Activated T-cell treated with anti-CD3 and anti-CD28 coated beads, Interleukin-2, amount 50 U/mL, for 4 hours (primary cell): ENCODE data around the gene HNRNPAB. TPM values are rescaled to one million over a fixed set of nuclear protein-coding genes. Genes with fewer than 3 reads are reported as not detected.

ENCODE experiments used
- ATAC-seq, 2 donors: fragments of 200-7000 bp; cut with Tn5 transposase; one replicate each; pipeline ENCODE4 v1.10.0; 2021
- DNase-seq: peaks from one replicate; pipeline ENCODE4 v3.0.0-alpha.2; 2020
- H3K27me3 Mint-ChIP-seq: one replicate; pipeline ENCODE4 v1.8.0; 2021; ENCODE audit warnings: low read depth, mixed read lengths
- H3K36me3 Mint-ChIP-seq: one replicate; pipeline ENCODE4 v1.8.0; 2022; ENCODE audit warnings: mixed read lengths; ENCODE audit not compliant: insufficient read depth
- H3K4me1 Mint-ChIP-seq: one replicate; pipeline ENCODE4 v1.8.0; 2021; ENCODE audit warnings: low read depth, mixed read lengths
- H3K4me3 Mint-ChIP-seq: one replicate; pipeline ENCODE4 v1.8.0; 2021; ENCODE audit warnings: mild to moderate bottlenecking, moderate library complexity, mixed read lengths
- H3K9me3 Mint-ChIP-seq: one replicate; pipeline ENCODE4 v1.8.0; 2021; ENCODE audit warnings: mixed read lengths
- total RNA-seq, 3 donors: library from RNA; stranded (reverse); gene quantifications; one replicate each; pipeline ENCODE4 v1.2.1, GENCODE V29; 2021

HNRNPAB gene
- total RNA-seq, 3 donors from 2014 or later, result 646 to 699 (median 679) TPM

- Mint-ChIP-seq H3K9me3 (no peaks in the 10 kb centered on the region), H3K27me3 (peaks cover 2% of the 10 kb centered on the region), H3K36me3 (peaks cover 22% of the 10 kb centered on the region), H3K4me1 (peaks cover 17% of the 10 kb centered on the region), H3K4me3 (peak overlapping the region; percentile 67)
- ATAC-seq (no peak), DNase-seq (no peak)
These were observed 1.8 kb upstream of the HNRNPAB start for GRCh38 chr5:178202541-178202940.

GRCh38 chr5:178203670-178204181, 607 bp upstream of the HNRNPAB start:
- ATAC-seq (peak; percentile 13 to 20), DNase-seq (no peak)
- Mint-ChIP-seq H3K4me1 (peaks cover 27% of the 10 kb centered on the region), H3K4me3 (peak overlapping the region; percentile 97), H3K27me3 (peaks cover 2% of the 10 kb centered on the region), H3K9me3 (no peaks in the 10 kb centered on the region), H3K36me3 (peaks cover 30% of the 10 kb centered on the region)

DNA sequence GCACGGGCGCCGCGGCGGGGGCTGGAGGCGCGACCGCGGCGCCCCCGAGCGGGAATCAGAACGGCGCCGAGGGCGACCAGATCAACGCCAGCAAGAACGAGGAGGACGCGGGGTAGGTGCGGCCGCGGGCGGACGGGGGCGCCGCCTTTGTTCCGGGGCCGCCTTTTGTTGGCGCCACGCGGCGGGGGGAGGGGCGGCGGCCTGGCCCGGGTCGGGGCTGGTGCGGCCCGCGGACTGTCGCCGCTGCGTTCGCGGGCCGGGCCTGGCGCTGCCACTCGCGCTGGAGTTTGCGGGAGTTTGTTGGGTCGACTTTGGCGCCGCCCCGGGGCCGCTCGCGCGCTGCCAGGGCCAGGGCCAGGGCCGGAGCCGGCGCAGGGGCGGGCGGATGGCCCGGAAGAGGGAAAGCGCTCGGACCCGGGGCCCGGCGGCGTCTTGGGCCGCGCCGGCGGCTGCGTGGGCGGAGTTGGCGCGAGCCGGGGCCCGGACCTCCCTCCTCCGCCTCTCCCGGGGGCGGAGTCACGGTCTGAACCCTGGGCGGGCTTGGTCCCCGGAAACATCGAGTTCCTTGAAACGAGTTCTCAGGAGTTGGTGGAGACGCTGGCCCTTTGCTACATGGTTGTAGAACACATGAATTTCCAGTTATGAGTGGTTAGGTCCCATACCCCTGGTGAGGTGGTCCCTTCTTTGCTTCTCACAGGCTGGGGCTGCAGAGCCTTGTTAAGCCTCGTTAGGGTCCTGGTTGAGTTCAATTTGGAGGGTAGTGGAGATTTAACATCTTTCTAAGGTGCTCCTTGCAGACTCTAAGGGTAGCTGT, 809 bp downstream of the HNRNPAB start:
- Mint-ChIP-seq H3K36me3 (peaks cover 42% of the 10 kb centered on the region), H3K4me3 (peak overlapping the region; percentile 97), H3K9me3 (no peaks in the 10 kb centered on the region), H3K27me3 (peaks cover 2% of the 10 kb centered on the region), H3K4me1 (peaks cover 31% of the 10 kb centered on the region)
- peak; percentile 39 to 42 for ATAC-seq
- DNase-seq, result peak; percentile 68

GRCh38 chr5:178205749-178206047, 1.4 kb downstream of the HNRNPAB start:
- Mint-ChIP-seq H3K4me3 (peak overlapping the region; percentile 95), H3K4me1 (peaks cover 31% of the 10 kb centered on the region), H3K36me3 (peaks cover 47% of the 10 kb centered on the region), H3K9me3 (no peaks in the 10 kb centered on the region), H3K27me3 (peaks cover 2% of the 10 kb centered on the region)
- no peak for DNase-seq
- ATAC-seq, result no peak

- H3K36me3 Mint-ChIP-seq, result peaks cover 52% of the 10 kb centered on the region
- H3K4me1 Mint-ChIP-seq, result peaks cover 31% of the 10 kb centered on the region
- no peaks in the 10 kb centered on the region for H3K9me3 Mint-ChIP-seq
- H3K27me3 Mint-ChIP-seq, result peaks cover 2% of the 10 kb centered on the region
- H3K4me3 Mint-ChIP-seq, result peak overlapping the region; percentile 95
- no peak for DNase-seq
- ATAC-seq, result no peak
These were observed 2.1 kb downstream of the HNRNPAB start for GRCh38 chr5:178206166-178207101.

DNA sequence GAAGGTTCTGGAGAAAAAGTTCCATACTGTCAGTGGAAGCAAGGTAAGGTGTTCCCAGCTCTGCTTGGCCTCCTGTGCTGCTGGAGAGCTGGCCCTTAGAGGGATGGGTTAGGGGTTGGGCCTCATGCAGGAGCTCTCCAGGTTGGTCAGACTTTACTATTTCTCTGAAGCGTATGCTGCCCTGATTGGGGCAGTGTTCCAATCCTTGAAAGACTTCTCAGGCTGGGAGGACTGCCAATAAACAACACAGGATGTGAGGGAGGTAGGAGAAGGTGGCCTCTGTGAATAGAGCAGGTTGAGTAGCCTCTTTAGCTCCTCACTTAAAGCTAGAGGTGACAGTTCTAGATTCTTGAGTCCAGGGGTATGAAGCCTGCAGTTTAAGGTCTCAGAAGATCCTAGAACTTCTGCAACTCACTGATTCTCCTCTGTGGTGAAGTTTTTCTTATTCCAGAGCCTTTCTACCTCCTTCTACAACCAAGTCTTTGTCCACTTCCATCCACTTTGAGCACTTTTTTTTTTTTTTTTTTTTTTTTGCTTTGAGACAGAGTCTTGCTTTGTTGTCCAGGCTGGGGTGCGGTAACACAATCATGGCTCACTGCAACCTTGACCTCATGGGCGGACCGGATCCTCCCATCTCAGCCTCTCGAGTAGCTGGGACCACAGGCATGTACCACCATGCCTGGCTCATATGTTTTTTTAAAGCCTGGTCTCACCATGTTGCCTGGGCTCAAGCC, 3.0 kb downstream of the HNRNPAB start:
- Mint-ChIP-seq H3K4me1 (peaks cover 31% of the 10 kb centered on the region), H3K4me3 (peak overlapping the region; percentile 95), H3K27me3 (peaks cover 2% of the 10 kb centered on the region), H3K9me3 (no peaks in the 10 kb centered on the region), H3K36me3 (peaks cover 56% of the 10 kb centered on the region)
- DNase-seq (no peak), ATAC-seq (no peak)

DNA sequence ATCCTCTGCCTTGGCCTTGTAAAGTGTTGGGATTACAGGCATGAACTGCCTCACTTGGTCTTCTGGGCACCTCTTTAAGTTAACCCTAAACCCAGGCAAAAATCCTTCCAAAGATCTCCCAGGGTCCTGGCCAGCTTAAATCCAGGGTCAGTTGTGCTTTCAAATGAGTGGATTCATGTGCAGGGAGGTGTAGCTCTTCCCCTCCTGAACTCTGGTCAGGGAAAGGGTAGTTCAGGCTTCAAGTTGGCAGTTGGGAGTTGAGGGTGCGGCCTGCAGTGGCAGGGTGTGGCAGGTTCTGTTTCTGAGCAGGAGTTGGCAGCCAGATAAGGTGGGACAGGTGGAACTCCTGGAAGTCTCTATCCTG, 3.6 kb downstream of the HNRNPAB start:
- no peak for ATAC-seq
- peaks cover 2% of the 10 kb centered on the region for H3K27me3 Mint-ChIP-seq
- H3K4me1 Mint-ChIP-seq, result peaks cover 31% of the 10 kb centered on the region
- peaks cover 56% of the 10 kb centered on the region for H3K36me3 Mint-ChIP-seq
- no peaks in the 10 kb centered on the region for H3K9me3 Mint-ChIP-seq
- DNase-seq, result no peak
- peak overlapping the region; percentile 95 for H3K4me3 Mint-ChIP-seq

GRCh38 chr5:178208540-178209227, 4.4 kb downstream of the HNRNPAB start:
- DNase-seq, result no peak
- Mint-ChIP-seq H3K27me3 (peaks cover 2% of the 10 kb centered on the region), H3K4me3 (peak overlapping the region; percentile 38), H3K36me3 (peaks cover 60% of the 10 kb centered on the region), H3K9me3 (no peaks in the 10 kb centered on the region), H3K4me1 (peaks cover 32% of the 10 kb centered on the region)
- no peak for ATAC-seq

DNA sequence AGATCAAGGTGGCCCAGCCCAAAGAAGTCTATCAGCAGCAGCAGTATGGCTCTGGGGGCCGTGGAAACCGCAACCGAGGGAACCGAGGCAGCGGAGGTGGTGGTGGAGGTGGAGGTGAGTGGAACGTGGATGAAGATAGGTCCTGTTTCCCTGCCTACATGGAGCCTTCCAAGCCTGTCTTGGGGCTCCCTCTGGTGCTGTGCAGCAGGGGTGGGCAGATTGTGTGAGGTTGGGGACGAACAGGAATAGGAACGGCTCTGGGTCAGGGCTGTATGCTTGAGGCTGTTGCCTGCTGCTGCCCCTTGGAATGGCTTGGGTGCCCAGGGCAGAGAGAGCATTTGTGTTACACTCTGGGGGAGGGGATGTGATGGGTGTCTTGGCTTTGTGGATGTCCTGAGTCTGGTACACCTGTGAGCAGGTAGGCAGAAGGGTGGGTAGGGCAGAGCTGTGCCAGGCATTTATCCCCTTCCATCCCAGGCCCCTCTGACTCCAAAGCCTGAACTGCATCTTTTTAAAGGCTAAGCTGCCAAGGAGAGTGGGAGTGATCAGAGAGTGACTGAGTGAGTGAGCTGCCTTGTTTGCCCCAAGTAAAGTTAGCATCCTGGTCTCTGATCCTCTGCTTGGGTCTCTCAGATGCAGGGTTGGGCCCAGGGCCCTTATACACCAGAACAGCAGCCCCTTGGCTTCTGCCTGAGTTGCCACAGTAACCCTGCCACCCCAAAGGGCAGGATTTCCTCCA, 5.2 kb downstream of the HNRNPAB start:
- ATAC-seq (no peak), DNase-seq (no peak)
- no peaks in the 10 kb centered on the region for H3K27me3 Mint-ChIP-seq
- no peaks in the 10 kb centered on the region for H3K9me3 Mint-ChIP-seq
- peaks cover 62% of the 10 kb centered on the region for H3K36me3 Mint-ChIP-seq
- H3K4me3 Mint-ChIP-seq, result no peak overlapping the region
- H3K4me1 Mint-ChIP-seq, result peaks cover 35% of the 10 kb centered on the region

DNA sequence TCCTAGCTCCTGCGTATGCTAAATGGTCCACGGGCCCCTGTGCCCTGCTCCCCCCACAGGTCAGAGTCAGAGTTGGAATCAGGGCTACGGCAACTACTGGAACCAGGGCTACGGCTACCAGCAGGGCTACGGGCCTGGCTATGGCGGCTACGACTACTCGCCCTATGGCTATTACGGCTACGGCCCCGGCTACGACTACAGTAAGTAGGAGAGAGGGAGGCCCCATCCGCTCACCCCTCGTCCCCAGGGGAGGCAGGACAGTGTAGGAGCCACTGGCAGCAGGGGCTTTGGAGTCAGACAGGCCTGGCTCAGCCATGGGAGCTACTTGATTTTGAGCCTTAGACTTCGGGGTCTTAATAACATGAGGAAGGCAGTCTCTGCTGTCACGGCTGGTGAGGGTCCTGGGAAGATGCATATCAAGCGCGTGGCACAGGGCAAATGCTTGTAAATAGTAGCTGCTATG, 5.8 kb downstream of the HNRNPAB start:
- peaks cover 65% of the 10 kb centered on the region for H3K36me3 Mint-ChIP-seq
- H3K9me3 Mint-ChIP-seq, result no peaks in the 10 kb centered on the region
- H3K4me3 Mint-ChIP-seq, result no peak overlapping the region
- ATAC-seq, result no peak
- peaks cover 35% of the 10 kb centered on the region for H3K4me1 Mint-ChIP-seq
- no peaks in the 10 kb centered on the region for H3K27me3 Mint-ChIP-seq
- no peak for DNase-seq

DNA sequence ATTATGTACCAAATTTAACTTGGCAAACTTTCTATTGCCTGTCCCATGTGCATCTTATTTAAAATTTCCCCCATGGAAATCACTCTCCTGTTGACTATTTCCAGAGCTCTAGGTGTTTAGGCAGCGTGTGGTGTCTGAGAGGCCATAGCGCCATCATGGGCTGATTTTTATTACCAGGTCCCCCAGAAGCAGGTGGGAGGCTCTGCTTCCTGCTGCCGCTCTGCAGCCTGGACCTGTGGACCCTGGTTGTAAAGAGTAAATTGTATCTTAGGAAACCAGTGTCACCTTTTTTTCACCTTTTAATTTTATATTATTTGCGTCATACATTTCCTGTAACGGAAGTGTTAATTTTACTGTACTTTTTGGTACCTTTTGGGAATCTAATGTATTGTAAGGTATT, 6.4 kb downstream of the HNRNPAB start:
- Mint-ChIP-seq H3K9me3 (no peaks in the 10 kb centered on the region), H3K27me3 (no peaks in the 10 kb centered on the region), H3K4me1 (peaks cover 35% of the 10 kb centered on the region), H3K4me3 (no peak overlapping the region), H3K36me3 (peaks cover 61% of the 10 kb centered on the region)
- DNase-seq (no peak), ATAC-seq (no peak)

DNA sequence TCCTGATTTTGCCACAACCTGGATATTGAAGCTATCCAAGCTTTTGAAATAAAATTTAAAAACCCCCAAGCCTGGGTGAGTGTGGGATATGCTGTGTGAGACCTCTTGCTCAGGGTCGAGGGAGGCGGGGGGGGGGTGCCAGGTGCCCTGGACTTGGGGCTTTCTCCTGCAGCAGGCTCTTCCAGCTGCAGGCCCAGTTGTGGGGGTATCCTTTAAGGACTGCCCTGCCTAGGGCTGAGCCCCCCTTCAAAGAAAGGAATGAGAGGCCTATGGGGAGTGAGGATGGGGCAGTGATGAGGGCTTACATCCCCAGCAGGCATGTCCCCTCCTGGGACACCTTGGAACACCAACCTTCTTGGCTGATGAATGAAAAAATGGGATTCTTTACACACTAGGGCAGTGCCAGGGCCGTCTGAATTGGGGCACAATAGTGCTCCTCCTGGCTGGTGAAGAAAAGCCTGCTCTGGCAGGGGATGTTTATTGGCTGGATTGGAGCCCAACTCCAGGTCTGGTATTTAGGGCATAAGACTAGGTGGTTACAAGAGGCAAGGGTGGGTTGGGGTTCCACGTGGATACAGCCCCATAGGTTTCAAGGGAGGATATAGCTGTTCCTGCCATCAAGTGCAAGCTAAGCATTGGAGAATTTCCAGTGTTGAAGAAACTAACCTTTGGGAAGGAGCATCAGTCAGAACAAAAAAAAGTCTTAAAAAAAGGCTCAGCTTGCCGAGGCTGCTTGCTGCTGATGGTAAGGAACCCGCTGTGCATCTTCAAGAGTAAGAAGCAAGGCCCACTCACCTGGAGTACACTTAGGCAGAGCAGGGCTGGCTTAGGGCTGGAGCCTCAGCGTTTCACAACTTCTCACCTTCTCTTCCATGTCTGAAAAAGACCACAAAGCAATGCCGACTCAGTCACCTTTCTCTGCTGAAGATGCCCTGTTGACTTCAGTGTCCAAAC, 7.0 kb downstream of the HNRNPAB start:
- H3K27me3 Mint-ChIP-seq, result no peaks in the 10 kb centered on the region
- H3K36me3 Mint-ChIP-seq, result peaks cover 58% of the 10 kb centered on the region
- DNase-seq (no peak), ATAC-seq (peak in 1 of 2 donors; percentile 0)
- H3K4me3 Mint-ChIP-seq, result no peak overlapping the region
- H3K4me1 Mint-ChIP-seq, result peaks cover 33% of the 10 kb centered on the region
- H3K9me3 Mint-ChIP-seq, result no peaks in the 10 kb centered on the region
